Measurements from ENCODE around the gene PLAAT2. TPM values are rescaled to one million over a fixed set of nuclear protein-coding genes. Genes with fewer than 3 reads are reported as not detected.
"Not testable (repeated sequence)": the region's sequence is repeated elsewhere in the genome, so short reads cannot be mapped to it uniquely, and the experiment has no call there.

PLAAT2 gene
- total RNA-seq, 1 experiment from 2014 or later, result 0.66 TPM

GRCh38 chr11:63551091-63551888 is 11.9 kb downstream of the PLAAT2 start:
- H3K4me3 Mint-ChIP-seq, result no peak overlapping the region
- ChIA-PET POLR2A (interaction anchor here (1.0 kb wide), 1 partner anchor 59 kb away, joined by 3 read pairs; no protein-coding TSS in a partner anchor), CTCF (interaction anchor here (0.6 to 2.2 kb wide), 4 partner anchors 43 to 187 kb away, joined by 4 to 5 read pairs (median 4); partner anchors contain the start of gene PLAAT5)
- peaks cover 5% of the 10 kb centered on the region for H3K36me3 Mint-ChIP-seq
- DNase-seq (ENCODE audit: low spot score), result no peak
- H3K27ac Mint-ChIP-seq, result no peak overlapping the region
- peaks cover 5% of the 10 kb centered on the region for H3K27me3 Mint-ChIP-seq (ENCODE audit: low read depth)
- peaks cover 28% of the 10 kb centered on the region for H3K4me1 Mint-ChIP-seq
- H3K9me3 Mint-ChIP-seq, result peaks cover 15% of the 10 kb centered on the region
- no peak for ATAC-seq
- TF ChIP-seq ZNF281 (CRISPR knock-in tag; IDR thresholded peaks at IDR 0.05) (no peak), ZNF512 (CRISPR knock-in tag; IDR thresholded peaks at IDR 0.05; ENCODE audit: borderline replicate concordance) (no peak), ZNF219 (CRISPR knock-in tag; IDR thresholded peaks at IDR 0.05; ENCODE audit: borderline replicate concordance) (no peak), STAT6 (CRISPR knock-in tag; conservative IDR thresholded peaks at IDR 0.05; ENCODE audit: low read depth) (no peak), E2F4 (CRISPR knock-in tag; IDR thresholded peaks at IDR 0.05; ENCODE audit: borderline replicate concordance, low read depth) (no peak), NR3C1 (CRISPR knock-in tag; conservative IDR thresholded peaks at IDR 0.05; ENCODE audit: low read depth) (no peak)

- H3K4me3 Mint-ChIP-seq; DNase-seq (ENCODE audit: low spot score); CTCF ChIA-PET; POLR2A ChIA-PET; H3K27ac Mint-ChIP-seq; ATAC-seq; H3K27me3 Mint-ChIP-seq (ENCODE audit: low read depth); H3K36me3 Mint-ChIP-seq: not testable (repeated sequence)
- peaks cover 24% of the 10 kb centered on the region for H3K4me1 Mint-ChIP-seq
- peaks cover 15% of the 10 kb centered on the region for H3K9me3 Mint-ChIP-seq
Measured at GRCh38 chr11:63550156-63550700, 13.0 kb downstream of the PLAAT2 start.

- H3K36me3 Mint-ChIP-seq, result peaks cover 5% of the 10 kb centered on the region
- peaks cover 15% of the 10 kb centered on the region for H3K9me3 Mint-ChIP-seq
- no peak overlapping the region for H3K4me3 Mint-ChIP-seq
- ATAC-seq (no peak), DNase-seq (ENCODE audit: low spot score) (no peak)
- CTCF ChIA-PET, result no interaction called here
- peaks cover 5% of the 10 kb centered on the region for H3K27me3 Mint-ChIP-seq (ENCODE audit: low read depth)
- POLR2A ChIA-PET, result no interaction called here
- H3K4me1 Mint-ChIP-seq, result peaks cover 18% of the 10 kb centered on the region
- 0 out of 2 replicates have a peak overlapping the region, but pooled peaks have one; percentile 18 for H3K27ac Mint-ChIP-seq
- TF ChIP-seq NR1H2 (CRISPR knock-in tag; IDR thresholded peaks at IDR 0.05) (no peak), HMGXB4 (CRISPR knock-in tag; IDR thresholded peaks at IDR 0.05) (no peak), TEAD1 (CRISPR knock-in tag; IDR thresholded peaks at IDR 0.05) (no peak), ZNF121 (CRISPR knock-in tag; IDR thresholded peaks at IDR 0.05) (no peak), ZNF396 (CRISPR knock-in tag; IDR thresholded peaks at IDR 0.05; ENCODE audit: borderline replicate concordance) (no peak), ZNF281 (CRISPR knock-in tag; IDR thresholded peaks at IDR 0.05) (no peak), MYBL2 (CRISPR knock-in tag; IDR thresholded peaks at IDR 0.05) (no peak), IRF2 (CRISPR knock-in tag; IDR thresholded peaks at IDR 0.05; ENCODE audit: borderline replicate concordance, low read depth) (no peak), FOXJ3 (CRISPR knock-in tag; IDR thresholded peaks at IDR 0.05; ENCODE audit: borderline replicate concordance) (no peak)
Measured at GRCh38 chr11:63549411-63549810, 13.8 kb downstream of the PLAAT2 start.
